ENCODE data around the gene AGMAT. TPM values are rescaled to one million over a fixed set of nuclear protein-coding genes. Genes with fewer than 3 reads are reported as not detected.

AGMAT gene
- total and polyA plus RNA-seq, 3 donors from 2014 or later = 0.99 to 1.8 (median 1.5) TPM

GRCh38 chr1:15525050-15526020, 59.5 kb downstream of the AGMAT start:
- 1 to 3% methylated on average over 29 to 39 of the region's 40 CpGs for WGBS, 2 donors
- Histone ChIP-seq H3K4me1 (peaks cover 31% of the 10 kb centered on the region), H3K36me3 (ENCODE audit: low read depth, missing control alignments) (no peaks in the 10 kb centered on the region), H3K4me3 (peak overlapping the region; percentile 74 to 84), H3K27ac (peak overlapping the region; percentile 98), H3K27me3 (no peaks in the 10 kb centered on the region), H3K9me3 (no peaks in the 10 kb centered on the region)
- TF ChIP-seq CTCF (IDR thresholded peaks at IDR 0.05) (no peak), POLR2A (IDR thresholded peaks at IDR 0.05) (no peak)
- intact Hi-C loops (cut with DNase I; ENCODE audit: low total_unique reads) = no loop called here
- DNase-seq = peak; percentile 25

GRCh38 chr1:15524283-15525049, 60.4 kb downstream of the AGMAT start:
- WGBS, 2 donors = 2% methylated on average over 22 to 63 of the region's 88 CpGs
- DNase-seq = peak; percentile 100
- no peaks in the 10 kb centered on the region for H3K27me3 ChIP-seq
- peak overlapping the region; percentile 98 for H3K27ac ChIP-seq
- no peak for TF ChIP-seq POLR2A (IDR thresholded peaks at IDR 0.05)
- H3K4me3 ChIP-seq = peak overlapping the region; percentile 74 to 84
- intact Hi-C loops (cut with DNase I; ENCODE audit: low total_unique reads) = no loop called here
- H3K9me3 ChIP-seq = no peaks in the 10 kb centered on the region
- no peaks in the 10 kb centered on the region for H3K36me3 ChIP-seq (ENCODE audit: low read depth, missing control alignments)
- peaks cover 31% of the 10 kb centered on the region for H3K4me1 ChIP-seq

GRCh38 chr1:15524021-15524282, 60.9 kb downstream of the AGMAT start, which contains the start of gene CASP9:
TSS of gene CASP9 (minus strand) at chr1:15524215. CDS start at chr1:15524200, 15 bp downstream.
- H3K36me3 ChIP-seq (ENCODE audit: low read depth, missing control alignments) = no peaks in the 10 kb centered on the region
- intact Hi-C loops (cut with DNase I; ENCODE audit: low total_unique reads) = no loop called here
- H3K27me3 ChIP-seq = no peaks in the 10 kb centered on the region
- no peak for DNase-seq
- TF ChIP-seq CTCF (IDR thresholded peaks at IDR 0.05) (no peak), POLR2A (IDR thresholded peaks at IDR 0.05) (no peak)
- peak within 1 kb of the TSS; percentile 74 to 84 for H3K4me3 ChIP-seq
- H3K27ac ChIP-seq = peak within 1 kb of the TSS; percentile 98
- 1% methylated on average over 13 of the region's 27 CpGs; no CpG with 5 or more reads in 1 of the 2 donors for WGBS, 2 donors
- H3K4me1 ChIP-seq = peaks cover 31% of the 10 kb centered on the region
- H3K9me3 ChIP-seq = no peaks in the 10 kb centered on the region

GRCh38 chr1:15523104-15524020, 61.5 kb downstream of the AGMAT start:
- H3K9me3 ChIP-seq = no peaks in the 10 kb centered on the region
- no peaks in the 10 kb centered on the region for H3K36me3 ChIP-seq (ENCODE audit: low read depth, missing control alignments)
- WGBS, 2 donors = 27 to 29% methylated on average over 18 of the region's 18 CpGs
- H3K4me1 ChIP-seq = peaks cover 31% of the 10 kb centered on the region
- H3K27me3 ChIP-seq = no peaks in the 10 kb centered on the region
- intact Hi-C loops (cut with DNase I; ENCODE audit: low total_unique reads) = no loop called here
- DNase-seq = no peak
- peak overlapping the region; percentile 98 for H3K27ac ChIP-seq
- H3K4me3 ChIP-seq = peak overlapping the region; percentile 74 to 84
- TF ChIP-seq POLR2A (IDR thresholded peaks at IDR 0.05) (no peak), CTCF (IDR thresholded peaks at IDR 0.05) (no peak)

All from testis (tissue), 3 donors.